ENCODE data around the gene VAMP7. TPM values are rescaled to one million over a fixed set of nuclear protein-coding genes. Genes with fewer than 3 reads are reported as not detected.

The VAMP7 gene
- total RNA-seq, 1 experiment from 2014 or later, result 31.5 TPM

DNA sequence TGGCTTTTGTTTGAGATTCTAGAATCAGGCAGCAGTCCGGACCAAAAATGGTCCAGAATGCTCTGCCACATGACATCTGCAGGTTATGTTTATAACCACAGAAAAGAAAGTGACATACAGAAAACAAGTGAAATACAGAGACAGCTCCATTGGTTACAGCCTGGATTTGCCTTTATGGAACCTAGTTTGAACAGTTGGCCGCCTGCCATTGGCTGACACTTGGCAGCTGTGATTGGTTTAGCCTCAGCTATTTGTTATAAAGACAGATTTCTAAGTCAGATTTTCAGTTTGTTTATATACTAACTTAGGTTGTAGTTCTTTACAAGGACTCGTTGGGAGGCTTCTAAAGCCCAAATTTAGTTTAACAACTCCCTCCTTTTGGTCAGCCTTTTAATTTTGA, 75.5 kb downstream of the VAMP7 start:
- Mint-ChIP-seq H3K4me1 (ENCODE audit: low read depth, unreplicated experiment) (no peaks in the 10 kb centered on the region), H3K9me3 (ENCODE audit: unreplicated experiment) (no peaks in the 10 kb centered on the region), H3K27me3 (ENCODE audit: insufficient read depth, unreplicated experiment) (no peaks in the 10 kb centered on the region), H3K27ac (ENCODE audit: unreplicated experiment) (no peak overlapping the region), H3K4me3 (ENCODE audit: unreplicated experiment) (no peak overlapping the region), H3K36me3 (ENCODE audit: insufficient read depth, unreplicated experiment) (no peaks in the 10 kb centered on the region)
- ChIA-PET CTCF (no interaction called here), POLR2A (no interaction called here)
- BruUV-seq (replicated peaks), result no TSS peak
- H3K27me3 ChIP-seq (replicated peaks; ENCODE audit: control insufficient read depth, insufficient read depth, low read length), result no peaks in the 10 kb centered on the region
- no peaks in the 10 kb centered on the region for H3K36me3 ChIP-seq (ENCODE audit: control insufficient read depth, insufficient read depth, low read length)
- intact Hi-C loops (cut with micrococcal nuclease; ENCODE audit: unreplicated experiment), result no loop called here
- H3K4me3 ChIP-seq (ENCODE audit: low read depth, low read length), result no peak overlapping the region
- no peaks in the 10 kb centered on the region for H3K9me3 ChIP-seq
- peaks cover 2% of the 10 kb centered on the region; the same call in 1 of the 2 replicates for H3K4me1 ChIP-seq
- TF ChIP-seq, protein P1, sequence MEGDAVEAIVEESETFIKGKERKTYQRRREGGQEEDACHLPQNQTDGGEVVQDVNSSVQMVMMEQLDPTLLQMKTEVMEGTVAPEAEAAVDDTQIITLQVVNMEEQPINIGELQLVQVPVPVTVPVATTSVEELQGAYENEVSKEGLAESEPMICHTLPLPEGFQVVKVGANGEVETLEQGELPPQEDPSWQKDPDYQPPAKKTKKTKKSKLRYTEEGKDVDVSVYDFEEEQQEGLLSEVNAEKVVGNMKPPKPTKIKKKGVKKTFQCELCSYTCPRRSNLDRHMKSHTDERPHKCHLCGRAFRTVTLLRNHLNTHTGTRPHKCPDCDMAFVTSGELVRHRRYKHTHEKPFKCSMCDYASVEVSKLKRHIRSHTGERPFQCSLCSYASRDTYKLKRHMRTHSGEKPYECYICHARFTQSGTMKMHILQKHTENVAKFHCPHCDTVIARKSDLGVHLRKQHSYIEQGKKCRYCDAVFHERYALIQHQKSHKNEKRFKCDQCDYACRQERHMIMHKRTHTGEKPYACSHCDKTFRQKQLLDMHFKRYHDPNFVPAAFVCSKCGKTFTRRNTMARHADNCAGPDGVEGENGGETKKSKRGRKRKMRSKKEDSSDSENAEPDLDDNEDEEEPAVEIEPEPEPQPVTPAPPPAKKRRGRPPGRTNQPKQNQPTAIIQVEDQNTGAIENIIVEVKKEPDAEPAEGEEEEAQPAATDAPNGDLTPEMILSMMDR (IDR thresholded peaks at IDR 0.05; ENCODE audit: insufficient read depth in 1 of 2, low read depth in 1 of 2, low read length in 1 of 2, severe bottlenecking in 1 of 2, unreplicated experiment in 1 of 2), result no peak
- no peak for DNase-seq

DNA sequence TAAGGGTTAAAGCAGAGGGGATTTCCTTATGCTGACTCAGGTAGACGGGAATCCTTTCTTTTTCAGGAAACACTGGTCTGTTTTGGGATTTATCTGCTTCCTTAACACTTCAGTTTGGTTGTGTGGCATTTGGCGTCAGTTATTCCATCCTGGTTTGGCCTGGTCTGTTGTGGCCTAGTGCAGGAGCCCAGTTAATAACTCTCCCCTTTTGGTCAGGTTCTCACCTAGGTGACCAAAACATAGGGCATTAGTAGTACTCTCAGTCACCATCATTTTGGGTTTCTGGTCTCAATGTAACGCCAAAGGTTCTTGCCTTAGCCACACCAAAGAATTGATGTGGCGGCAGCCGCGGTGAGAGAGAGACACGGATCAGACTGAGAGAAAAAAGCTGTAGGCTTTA, 76.7 kb downstream of the VAMP7 start:
- Mint-ChIP-seq H3K36me3 (ENCODE audit: insufficient read depth, unreplicated experiment) (no peaks in the 10 kb centered on the region), H3K4me3 (ENCODE audit: unreplicated experiment) (no peak overlapping the region), H3K27ac (ENCODE audit: unreplicated experiment) (no peak overlapping the region), H3K27me3 (ENCODE audit: insufficient read depth, unreplicated experiment) (no peaks in the 10 kb centered on the region), H3K4me1 (ENCODE audit: low read depth, unreplicated experiment) (no peaks in the 10 kb centered on the region), H3K9me3 (ENCODE audit: unreplicated experiment) (no peaks in the 10 kb centered on the region)
- no peaks in the 10 kb centered on the region for H3K9me3 ChIP-seq
- peaks cover 13% of the 10 kb centered on the region; the same call in 1 of the 2 replicates for H3K4me1 ChIP-seq
- no peaks in the 10 kb centered on the region for H3K36me3 ChIP-seq (ENCODE audit: control insufficient read depth, insufficient read depth, low read length)
- intact Hi-C loops (cut with micrococcal nuclease; ENCODE audit: unreplicated experiment), result no loop called here
- DNase-seq, result no peak
- no peak overlapping the region for H3K4me3 ChIP-seq (ENCODE audit: low read depth, low read length)
- no TSS peak for BruUV-seq (replicated peaks)
- TF ChIP-seq, protein P1 (IDR thresholded peaks at IDR 0.05; ENCODE audit: insufficient read depth in 1 of 2, low read depth in 1 of 2, low read length in 1 of 2, severe bottlenecking in 1 of 2, unreplicated experiment in 1 of 2), result no peak
- POLR2A ChIA-PET, result no interaction called here
- no peaks in the 10 kb centered on the region for H3K27me3 ChIP-seq (replicated peaks; ENCODE audit: control insufficient read depth, insufficient read depth, low read length)
- CTCF ChIA-PET, result no interaction called here

DNA sequence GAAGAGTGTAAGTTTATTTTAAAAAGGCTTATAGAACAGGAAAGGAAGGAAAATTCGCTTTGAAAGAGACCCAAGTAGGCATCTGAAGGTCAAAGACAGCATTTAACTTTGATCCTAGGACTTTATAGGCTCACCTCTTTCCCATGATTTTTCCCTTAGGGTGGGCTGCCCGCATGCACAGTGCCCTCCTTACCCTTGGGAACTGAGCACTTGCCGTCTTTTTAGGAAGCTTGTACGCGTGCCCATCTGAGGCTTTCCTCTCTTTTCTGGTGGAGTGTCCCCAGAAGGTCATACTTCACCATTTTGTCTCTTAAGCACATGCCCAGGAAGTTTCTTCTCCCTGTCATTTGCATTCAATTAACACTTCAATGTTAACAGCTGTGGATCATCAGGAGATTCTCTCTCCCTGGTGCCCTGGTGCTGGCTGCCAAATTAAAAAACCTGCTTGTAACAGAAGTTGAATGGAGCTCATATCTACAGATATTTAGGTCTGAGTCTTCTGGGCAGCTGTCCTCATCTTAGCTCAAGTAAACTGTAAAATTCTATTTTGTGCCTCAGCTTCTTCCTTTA, 78.0 kb downstream of the VAMP7 start:
- no peak overlapping the region for H3K4me3 ChIP-seq (ENCODE audit: low read depth, low read length)
- peaks cover 20% of the 10 kb centered on the region; the same call in 1 of the 2 replicates for H3K4me1 ChIP-seq
- Mint-ChIP-seq H3K27ac (ENCODE audit: unreplicated experiment) (no peak overlapping the region), H3K27me3 (ENCODE audit: insufficient read depth, unreplicated experiment) (no peaks in the 10 kb centered on the region), H3K4me1 (ENCODE audit: low read depth, unreplicated experiment) (no peaks in the 10 kb centered on the region), H3K4me3 (ENCODE audit: unreplicated experiment) (no peak overlapping the region), H3K36me3 (ENCODE audit: insufficient read depth, unreplicated experiment) (no peaks in the 10 kb centered on the region), H3K9me3 (ENCODE audit: unreplicated experiment) (no peaks in the 10 kb centered on the region)
- TF ChIP-seq, protein P1 (IDR thresholded peaks at IDR 0.05; ENCODE audit: insufficient read depth in 1 of 2, low read depth in 1 of 2, low read length in 1 of 2, severe bottlenecking in 1 of 2, unreplicated experiment in 1 of 2), result no peak
- BruUV-seq (replicated peaks), result no TSS peak
- CTCF ChIA-PET, result no interaction called here
- DNase-seq, result no peak
- H3K27me3 ChIP-seq (replicated peaks; ENCODE audit: control insufficient read depth, insufficient read depth, low read length), result no peaks in the 10 kb centered on the region
- POLR2A ChIA-PET, result no interaction called here
- intact Hi-C loops (cut with micrococcal nuclease; ENCODE audit: unreplicated experiment), result no loop called here
- 0 out of 2 replicates have a peak, but pooled peaks cover 7% of the 10 kb centered on the region for H3K9me3 ChIP-seq
- H3K36me3 ChIP-seq (ENCODE audit: control insufficient read depth, insufficient read depth, low read length), result no peaks in the 10 kb centered on the region

Measured in Caco-2 (cell line).